ENCODE measurements around the gene NCOA7.
"Not testable (repeated sequence)": the region's sequence is repeated elsewhere in the genome, so short reads cannot be mapped to it uniquely, and the experiment has no call there.

NCOA7 gene

DNA sequence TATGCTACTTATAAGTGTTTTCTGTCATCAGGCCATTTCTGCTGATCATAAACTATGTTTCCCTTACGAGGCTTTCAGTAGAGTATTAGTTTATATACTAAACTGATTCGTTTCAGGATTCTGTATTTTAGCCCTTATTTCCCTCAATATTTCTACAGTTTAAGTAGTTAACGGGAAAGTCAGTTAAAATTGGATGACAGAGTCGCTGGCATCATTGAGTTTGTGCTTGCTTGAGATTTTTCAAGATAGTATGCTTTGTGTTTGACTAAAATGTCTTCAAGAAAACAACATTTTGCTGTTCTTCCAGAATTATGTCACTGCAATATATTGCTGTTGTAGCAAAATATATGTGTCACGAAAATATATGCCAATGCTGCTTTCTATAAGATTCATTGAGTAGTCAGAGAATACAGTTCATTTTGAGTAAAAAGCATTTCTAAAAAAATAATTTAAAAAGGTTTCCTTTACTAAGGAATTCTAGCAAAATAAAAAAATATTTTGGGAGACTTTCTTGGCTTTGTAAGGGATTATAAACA lies 51.4 kb downstream of the NCOA7 start:
- no peak for DNase-seq

DNA sequence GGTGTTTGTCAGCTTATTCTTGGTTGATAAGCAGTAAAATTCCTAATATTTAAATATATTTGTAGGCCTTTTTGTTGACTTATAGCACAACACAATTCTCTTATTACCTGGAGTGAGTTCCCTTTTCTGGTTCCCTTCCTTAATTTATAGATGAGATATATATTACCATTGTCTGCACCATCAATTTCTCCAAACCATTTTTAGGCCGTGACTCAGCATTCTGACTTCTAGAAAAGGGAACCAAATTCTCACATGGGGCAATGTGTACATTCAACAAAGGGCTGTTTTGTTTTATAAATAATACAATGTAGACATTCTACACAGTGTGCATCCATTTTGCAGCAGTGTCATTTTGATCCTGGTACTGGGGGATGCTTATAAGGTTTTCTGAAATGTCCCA lies 52.8 kb downstream of the NCOA7 start:
- DNase-seq, result no peak

DNA sequence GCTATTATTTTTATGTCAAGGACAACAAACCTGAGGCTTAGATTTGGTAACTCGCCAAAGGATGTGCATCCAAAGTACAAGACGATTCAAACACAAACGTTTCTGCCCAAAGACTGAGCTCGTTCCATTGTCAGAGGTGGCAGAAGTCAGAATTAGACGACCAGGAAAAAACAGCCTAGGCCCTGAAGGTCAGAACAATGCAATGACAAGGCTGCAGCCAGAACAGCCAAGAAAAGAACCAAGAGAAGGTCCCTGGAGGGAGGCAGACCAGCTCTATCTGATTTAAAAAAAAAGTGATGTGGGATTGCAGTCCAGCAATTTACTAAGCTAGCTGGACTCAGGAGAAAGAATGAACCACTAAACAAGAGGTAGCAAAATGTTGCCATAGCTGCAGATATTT lies 54.2 kb downstream of the NCOA7 start:
- no peak for DNase-seq

DNA sequence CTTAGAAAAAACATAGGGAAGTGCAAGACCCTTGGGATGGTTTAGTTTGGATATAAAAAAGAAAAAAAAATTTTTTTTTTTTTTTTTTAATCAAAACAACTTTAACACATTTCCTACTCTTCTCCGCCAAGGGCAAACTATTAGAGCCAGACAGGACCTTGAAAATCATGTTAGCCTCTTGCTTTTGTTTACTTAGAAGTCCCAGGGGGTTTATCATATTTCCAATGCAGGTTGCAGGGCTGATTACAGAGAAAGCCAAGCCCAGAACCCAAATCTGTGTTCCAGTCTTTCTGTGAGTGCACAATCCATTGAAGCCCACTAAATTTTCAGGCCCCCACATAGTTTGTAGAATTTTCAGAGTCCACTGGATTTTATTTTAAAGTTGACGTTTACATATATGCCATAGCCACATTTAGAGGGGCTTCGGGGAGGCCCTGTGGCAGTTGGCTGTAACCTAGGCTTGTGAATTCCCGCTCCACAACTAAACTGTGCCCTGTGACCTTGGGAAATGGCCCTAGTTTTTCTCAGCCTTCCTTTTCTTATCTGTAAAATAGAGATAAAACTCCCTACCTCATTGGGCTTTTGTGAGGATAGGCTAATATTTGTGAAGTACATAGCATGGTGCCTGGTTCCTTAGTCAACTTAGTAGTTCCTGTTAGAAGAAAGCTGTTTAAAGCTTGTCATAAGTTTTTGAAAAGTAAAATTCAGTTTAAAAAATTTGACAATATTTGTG lies 55.7 kb downstream of the NCOA7 start:
- no peak for DNase-seq

DNA sequence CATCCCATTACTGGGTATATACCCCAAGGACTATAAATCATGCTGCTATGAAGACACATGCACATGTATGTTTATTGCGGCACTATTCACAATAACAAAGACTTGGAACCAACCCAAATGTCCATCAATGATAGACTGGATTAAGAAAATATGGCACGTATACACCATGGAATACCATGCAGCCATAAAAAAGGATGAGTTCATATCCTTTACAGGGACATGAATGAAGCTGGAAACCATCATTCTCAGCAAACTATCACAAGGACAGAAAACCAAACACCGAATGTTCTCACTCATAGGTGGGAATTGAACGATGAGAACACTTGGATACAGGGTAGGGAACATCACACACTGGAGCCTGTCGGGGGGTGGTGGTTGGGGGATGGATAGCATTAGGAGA lies 57.5 kb downstream of the NCOA7 start:
- not testable (repeated sequence) for DNase-seq

DNA sequence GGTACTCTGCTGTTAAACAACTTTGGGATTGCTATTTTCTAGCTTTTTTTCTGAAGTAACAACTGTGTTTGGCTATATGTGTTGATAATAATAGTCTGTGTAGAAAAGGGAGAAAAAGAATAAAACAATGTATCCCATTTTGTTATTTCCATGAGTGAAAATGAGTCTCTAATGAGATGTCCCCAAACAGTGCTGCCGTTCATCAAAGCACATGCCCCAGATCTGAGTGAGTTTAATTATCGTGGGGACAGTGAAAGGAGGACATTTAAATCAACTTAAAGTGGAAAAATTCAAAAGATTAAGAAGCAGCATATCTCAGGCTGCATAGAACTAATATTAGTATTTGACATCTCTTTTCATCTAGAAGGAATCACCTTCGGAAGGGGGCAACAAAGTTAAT lies 59.6 kb downstream of the NCOA7 start:
- no peak for DNase-seq

DNA sequence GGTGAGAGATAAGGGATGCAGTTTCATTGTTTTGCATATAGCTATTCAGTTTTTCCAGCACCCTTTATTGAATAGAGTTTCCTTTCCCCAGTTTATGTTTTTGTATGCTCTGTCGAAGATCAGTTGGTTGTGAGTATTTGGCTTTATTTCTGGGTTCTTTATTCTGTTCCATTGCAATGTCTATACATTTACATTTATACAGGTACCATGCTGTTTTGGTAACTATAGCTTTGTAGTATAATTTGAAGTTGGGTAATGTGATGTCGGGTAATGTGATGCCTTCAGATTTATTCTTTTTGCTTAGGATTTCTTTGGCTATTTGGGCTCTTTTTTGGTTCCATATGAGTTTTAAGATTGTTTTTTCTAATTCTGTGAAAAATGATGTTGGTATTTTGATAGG lies 61.8 kb downstream of the NCOA7 start:
- DNase-seq, result no peak

DNA sequence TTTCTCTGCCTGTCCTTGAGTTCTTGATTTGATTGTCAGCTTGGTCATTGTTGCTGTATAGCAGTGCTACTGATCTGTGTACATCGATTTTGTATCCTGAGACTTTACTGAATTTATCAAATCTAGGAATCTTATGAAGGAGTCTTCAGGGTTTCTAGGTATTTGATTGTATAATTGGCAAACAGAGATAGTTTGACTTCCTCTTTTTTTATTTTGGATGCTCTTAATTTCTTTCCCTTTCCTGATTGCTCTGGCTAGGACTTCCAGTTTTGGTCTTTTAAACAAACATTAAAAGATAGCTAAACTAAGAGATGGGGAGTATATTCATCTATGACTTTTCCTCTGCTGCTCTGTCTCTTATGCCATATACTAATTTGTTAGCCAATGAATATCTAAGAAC lies 62.4 kb downstream of the NCOA7 start:
- no peak for DNase-seq

DNA sequence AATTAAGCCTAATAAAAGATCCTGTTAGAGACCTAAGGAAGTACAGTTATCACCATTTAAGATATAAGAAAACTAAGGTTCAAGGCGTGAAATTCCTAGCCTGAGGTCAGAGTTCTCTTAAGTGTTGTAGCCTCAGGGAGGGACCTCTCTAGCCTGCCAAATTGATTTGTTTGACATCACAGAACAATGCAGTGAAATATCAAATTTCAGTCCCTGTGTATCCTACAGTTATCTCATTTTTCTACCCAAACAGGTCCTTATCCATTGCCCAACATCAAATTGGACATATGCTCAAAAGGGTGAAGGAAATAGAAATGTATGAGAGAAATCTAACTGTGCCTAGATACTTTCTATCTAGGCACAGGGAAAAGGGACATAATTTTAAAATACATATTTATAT lies 63.0 kb downstream of the NCOA7 start:
- DNase-seq, result no peak

DNA sequence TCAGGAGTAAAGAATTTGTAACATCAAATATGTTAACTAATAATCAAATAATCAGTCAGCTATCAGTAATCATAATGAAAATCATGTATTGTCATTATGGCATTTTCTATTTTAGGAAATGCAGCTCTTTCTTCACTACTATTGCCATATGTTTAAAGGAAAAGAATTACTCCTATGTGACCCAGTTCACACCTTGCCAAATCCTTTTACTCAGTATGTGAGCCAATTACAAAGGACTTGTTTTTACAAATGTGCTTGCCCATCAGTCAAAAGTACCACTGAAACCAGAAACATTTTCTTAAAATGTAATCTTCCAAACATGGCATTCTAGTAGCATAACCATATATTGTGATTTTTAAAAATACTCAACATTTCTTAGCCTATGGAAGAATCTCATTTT lies 63.6 kb downstream of the NCOA7 start:
- no peak for DNase-seq

DNA sequence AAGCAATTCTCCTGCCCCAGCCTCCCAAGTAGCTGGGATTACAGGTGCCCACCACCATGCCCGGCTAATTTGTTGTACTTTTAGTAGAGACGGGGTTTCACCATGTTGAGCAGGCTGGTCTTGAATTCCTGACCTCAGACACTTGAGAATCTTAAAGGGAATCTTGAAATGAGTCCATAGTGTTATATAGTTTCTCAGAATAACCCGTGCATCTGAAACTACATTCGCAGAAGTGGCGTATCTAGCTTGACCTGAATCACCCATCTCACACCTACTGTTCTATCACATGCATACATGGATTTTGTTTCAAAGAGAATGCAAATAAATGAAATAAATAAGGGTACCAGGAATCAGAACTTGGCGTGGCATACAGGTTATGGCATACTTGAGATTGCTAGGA lies 65.0 kb downstream of the NCOA7 start:
- no peak for DNase-seq

DNA sequence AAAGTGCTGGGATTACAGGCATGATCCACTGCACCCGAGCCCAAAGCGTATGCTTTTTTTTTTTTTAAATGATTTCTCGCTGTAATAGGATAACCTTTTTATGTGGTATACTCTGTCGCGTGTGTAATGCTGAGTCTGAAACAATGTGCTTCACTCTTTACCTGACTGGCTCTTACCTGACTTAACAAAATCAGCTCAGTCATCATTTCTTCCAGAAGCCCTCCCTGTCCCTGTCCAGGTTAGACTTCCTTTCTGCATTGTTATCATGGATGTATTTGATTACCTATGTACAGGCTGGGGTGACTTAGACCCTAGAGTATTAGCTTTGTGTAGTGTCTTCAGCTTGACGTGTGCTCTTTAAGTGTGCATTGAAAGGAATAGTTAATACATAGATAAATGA lies 67.1 kb downstream of the NCOA7 start:
- no peak for DNase-seq

DNA sequence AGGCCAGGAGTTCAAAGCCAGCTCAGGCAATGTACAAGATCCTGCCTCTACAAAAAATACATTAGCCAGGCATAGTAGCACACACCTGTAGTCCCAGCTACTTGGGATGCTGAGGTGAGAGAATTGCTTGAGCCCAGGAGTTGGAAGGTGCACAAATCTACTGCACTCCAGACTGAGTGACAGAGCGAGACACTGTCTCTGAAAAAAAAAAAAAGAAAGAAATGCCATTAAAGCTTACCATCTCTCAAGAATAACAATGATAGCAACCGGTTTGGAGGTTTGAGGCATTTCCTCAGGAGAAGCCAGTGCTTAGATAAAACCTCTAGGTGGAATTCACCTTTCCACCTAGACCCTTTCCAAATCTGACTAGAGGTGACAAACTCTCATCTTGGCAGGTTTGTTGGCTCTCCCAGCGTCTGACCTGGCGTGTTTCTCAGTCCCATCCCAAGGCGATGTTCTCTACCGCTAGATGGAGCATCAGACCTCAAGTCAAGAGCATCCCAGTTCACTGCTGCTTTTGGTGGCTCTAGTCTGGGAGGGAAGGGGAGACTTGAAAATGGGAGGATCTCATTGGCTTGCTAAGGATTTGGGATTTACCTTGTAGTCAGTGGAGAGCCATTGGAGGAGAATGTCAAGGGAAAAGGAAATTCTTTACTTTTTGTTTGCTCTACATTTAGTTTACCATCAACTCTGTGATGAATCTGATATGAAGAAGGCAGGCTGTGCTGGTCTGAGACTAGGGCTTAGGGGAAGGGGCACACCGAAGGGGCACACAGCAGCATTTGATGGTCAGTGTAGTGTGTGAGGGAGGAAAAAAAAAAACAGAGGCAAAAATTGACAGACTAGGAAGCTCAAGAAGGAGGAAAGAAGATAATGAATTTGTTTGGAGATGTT lies 67.9 kb downstream of the NCOA7 start:
- DNase-seq, result peak; percentile 19 to 30

DNA sequence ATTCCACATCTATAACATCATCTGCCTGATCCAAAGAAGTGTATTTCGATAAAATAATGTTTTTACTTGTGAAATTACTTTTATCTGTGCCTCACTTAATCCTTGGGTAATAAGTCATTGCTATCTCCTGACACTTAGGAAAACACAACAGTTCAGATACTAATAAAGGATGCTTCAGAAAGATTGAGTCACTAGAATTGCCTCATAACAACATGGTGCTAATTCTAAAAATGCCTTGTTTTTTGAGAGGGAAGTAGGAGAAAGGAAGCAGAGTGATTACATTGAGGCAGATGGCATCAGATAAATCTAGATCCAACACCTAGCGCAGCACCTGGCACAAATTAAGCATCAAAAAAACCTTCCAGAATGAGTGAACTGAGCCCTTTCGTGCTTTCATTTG lies 69.0 kb downstream of the NCOA7 start:
- DNase-seq, result no peak

DNA sequence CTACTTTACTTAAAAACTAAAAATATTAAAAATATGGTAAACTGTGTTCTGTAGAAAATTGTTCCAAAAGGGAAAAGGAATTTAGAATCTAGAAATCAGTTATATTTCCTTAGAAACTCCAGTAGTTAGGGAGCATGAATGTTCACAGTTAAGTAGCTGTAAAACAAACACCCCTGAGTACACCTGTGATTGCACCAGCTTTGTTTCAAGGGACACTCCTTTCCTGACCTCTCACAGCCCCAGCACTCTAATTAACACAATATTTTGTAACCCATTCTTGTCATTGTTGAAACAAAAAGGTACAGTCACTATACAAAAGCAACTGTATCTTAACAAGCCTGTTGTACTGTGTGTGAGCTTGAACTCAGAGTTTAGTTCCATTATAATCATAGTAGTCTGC lies 72.3 kb downstream of the NCOA7 start:
- DNase-seq, result no peak

DNA sequence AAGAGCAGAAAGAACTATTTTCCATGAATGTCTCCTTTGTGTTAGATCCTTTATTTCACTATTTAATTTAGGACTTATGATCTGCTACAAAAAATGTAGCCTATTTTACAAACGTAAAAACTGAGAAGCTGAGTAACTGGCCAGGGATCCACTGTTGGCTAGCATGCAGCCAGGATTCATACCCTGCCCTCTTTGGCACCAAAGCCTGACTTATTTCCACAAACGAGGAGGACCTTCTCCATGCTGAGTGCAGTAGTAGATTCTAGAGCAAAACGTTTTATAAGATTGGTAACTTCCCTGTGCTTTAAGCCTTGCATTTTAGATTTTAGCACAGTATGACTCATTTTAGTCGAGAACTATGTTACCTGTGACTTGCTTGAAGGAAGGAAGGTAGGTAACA lies 74.3 kb downstream of the NCOA7 start:
- no peak for DNase-seq

DNA sequence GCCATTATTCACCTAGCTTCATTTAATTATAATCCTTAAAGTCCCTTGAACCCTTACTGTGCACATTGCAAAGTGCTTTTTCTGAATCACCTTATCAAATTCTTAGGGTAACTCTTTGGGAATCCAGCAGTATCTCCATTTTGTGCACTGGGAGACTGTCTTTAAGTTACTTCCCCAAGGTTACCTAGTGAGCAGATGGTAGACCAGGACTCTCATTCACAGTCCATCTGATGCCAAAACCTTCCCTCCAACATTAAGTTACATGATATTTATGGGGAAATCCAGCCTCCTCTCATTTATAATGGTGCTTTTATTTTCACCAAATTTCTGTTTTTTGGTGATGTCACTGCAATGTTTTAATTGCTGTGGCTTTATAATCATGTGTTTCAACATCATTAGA lies 75.7 kb downstream of the NCOA7 start:
- DNase-seq, result no peak

DNA sequence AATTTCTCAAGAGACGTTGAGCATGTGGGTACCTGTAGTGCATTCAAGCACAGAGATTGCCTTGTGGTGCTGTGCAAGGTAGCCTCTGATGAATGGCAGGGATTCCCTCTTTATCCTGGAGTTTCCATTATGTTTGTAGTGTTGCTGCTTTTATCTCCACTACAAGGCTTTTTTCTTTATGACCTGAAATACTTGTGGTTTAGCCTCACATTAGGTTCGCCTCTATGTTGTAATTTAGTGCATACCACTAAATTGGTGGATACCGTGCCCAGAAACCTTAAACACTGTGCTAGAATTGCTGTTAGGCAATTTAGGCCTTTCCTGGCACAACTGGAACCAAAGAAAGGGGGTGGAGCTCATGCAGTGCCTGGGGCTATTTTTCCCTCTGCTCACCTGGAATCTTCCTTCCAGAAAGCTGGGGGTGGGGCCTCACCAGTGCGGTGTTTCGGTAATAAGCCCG lies 76.8 kb downstream of the NCOA7 start:
- DNase-seq, result no peak

DNA sequence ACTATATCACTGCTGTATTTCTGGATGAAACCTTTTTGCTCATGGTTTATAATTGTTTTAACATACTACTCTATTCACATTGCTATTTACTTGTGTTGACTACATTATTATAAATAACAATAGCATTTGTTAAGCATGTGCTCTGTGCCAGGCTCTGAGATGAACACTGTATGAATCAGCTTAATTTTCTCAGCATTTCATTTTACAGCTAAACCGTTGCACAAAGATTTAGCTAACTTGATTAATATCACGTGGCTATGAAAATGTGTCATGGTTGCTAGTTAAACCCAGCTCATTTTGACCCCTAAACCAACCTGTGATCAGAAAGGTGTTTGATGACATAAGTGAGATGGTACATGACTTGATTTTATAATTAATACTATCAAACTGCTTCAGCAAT lies 77.5 kb downstream of the NCOA7 start:
- DNase-seq, result no peak

DNA sequence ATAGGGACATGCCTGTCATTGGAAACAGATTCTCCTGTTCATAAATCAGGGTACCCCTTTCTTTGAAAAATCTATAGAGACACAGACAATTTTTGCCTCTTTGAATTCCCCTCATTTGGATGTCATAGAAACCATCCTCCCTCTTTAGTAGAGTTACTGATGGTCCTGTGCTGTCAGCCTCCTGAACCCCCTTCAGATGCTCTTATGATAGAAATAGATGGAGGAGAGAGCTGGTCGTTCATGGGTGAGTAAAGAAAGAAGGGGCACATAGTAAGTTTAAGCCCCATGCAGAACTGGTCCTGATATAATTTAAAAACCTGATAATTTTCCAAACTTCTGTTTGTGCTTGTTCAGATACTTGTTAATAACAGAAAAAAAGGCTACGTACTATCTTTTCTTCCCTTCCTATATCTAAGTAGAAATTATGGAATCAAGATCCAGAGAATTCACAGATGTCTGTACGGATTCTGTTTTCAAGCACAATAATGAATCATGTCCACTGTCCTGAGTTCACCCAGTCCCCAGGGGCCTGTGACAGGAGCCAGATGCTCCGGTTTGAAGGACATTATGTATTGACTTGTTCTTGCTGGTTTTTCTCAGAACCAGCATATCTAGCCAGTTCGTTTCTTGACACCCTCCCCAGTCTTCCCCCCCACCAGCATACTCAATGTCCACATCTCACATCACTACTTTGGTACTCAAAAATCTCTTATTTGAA lies 78.1 kb downstream of the NCOA7 start:
- no peak for DNase-seq

DNA sequence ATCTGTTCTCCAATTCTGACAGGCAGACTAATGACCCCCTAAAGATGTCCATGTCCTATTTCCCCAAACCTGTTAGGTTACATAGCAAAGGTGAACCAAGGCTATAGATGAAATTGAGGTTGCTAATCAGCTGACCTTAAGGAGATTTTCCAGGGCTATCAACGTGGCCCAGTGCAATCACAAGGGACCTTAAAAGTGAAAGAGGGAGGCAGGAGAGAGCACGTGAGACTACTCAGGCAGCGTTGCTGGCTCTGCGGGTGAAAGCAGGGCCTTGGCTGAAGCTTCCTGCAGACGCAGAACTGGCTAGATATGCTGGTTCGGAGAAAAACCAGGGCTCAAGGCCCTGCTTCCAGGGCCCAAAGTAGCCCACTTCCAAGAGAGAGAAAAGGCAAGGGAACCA lies 78.7 kb downstream of the NCOA7 start:
- no peak for DNase-seq

DNA sequence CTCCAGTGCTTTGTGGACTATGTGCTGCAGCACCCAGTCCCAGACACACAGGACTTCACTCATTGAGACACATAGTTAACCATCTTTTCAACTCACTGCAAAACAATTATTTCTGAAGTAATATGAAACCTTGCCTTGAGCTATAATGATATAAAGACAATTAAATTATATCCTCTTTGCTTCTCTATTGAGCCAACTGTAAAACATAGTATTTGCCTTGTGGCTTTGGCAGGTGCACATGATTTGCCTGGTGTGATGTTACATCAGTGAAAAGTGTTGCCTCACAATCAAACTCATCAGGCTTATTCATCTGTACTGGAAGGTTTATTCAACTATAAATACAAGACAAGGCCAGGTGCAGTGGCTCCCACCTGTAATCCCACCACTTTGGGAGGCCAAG lies 80.6 kb downstream of the NCOA7 start:
- DNase-seq, result no peak

DNA sequence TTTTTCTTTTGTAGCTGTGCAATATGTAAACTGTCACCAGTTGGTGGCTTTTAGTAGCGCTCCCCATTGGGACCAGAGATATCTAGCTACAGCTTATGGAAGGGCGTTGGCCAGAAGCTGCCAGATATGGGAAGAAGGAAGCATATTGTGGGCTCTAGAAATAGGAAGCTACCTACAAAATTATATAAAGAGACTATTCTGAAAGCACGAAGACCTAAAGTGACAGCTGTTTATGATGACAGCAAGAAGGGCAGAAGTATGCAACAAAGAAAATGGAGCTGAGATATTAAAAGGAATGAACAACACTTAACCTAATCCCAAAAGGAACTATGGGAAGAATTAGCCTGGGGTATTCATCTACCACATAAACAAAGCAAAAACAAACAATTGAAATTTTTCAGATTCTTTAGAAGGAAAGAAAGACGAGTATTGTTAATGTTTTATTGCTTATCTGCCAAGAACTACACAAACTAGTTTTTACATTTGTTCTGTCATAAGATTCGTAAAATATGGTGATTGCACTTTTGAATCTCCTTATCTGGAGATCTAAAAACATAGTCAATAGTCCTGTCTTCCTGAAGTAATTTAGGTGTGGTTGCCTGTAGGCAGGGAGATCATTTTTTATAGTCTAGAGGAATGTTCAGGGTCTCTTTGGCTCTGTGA lies 81.6 kb downstream of the NCOA7 start:
- no peak for DNase-seq
